NOMO-1 (cell line): ENCODE data around the gene KIF13A.
"Not testable (repeated sequence)": the region's sequence is repeated elsewhere in the genome, so short reads cannot be mapped to it uniquely, and the experiment has no call there.

Experiments
- DNase-seq, 2 experiments: peaks; one replicate each; lab custom pipeline; 2025; ENCODE audit not compliant: unreplicated experiment in 2 of 2; lab: John Stamatoyannopoulos, UW

KIF13A gene

GRCh38 chr6:17935188-17936149, 52.0 kb downstream of the KIF13A start:
- DNase-seq, result peak in 1 of 2 experiments; percentile 18

GRCh38 chr6:17933716-17934115, 53.7 kb downstream of the KIF13A start:
- no peak for DNase-seq

GRCh38 chr6:17932330-17932852, 55.0 kb downstream of the KIF13A start:
- DNase-seq, result peak; percentile 34 to 68

DNA sequence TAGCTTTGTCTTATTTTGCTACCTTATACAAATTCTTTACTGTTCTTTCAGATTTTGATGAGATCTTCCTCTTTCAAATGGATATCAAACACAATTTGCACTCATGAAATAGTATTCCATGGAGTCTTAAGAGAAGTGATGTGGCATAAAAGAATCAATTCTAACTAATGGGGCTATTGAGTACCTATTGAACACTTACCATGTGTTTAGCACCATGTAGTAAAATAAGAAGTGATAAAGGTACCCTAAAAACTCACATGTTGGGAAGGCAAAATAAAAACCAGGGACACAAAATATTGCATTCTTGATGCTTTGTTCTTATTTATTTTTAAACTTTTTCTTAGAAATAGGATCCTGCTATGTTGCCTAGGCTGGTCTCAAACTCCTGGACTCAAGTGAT, 56.2 kb downstream of the KIF13A start:
- no peak for DNase-seq

DNA sequence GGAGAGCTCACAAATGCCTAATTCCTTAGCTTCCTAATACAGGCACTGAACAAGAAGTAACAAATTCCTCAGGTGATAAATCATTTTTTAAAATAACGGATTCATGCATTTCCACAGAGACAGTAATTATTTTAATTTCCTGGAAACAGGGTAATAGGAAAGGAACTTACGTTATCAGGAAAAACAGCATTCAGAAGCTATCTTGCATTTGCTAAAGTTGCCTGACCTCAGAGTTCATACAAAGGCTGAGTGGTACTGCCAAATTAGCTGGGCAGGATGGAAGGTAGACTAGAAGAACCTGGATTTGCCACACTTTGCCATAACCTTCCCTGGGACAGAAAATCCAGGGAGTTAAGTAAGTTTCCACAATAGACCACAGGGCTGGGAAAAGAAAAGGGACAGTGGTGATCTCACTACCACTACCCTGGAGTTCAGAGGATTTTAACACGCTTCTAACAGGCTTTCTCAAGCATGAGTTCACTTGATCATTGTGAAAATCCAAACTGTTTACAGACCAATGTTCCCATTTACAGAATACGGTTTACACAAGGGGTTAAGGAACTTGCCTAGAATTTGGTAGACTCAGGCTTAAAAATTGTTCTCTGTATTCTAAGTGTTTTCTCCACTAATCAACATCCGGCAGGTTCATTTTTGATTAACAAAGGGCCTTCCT, 57.0 kb downstream of the KIF13A start:
- DNase-seq, result no peak

- no peak for DNase-seq
These were observed 58.7 kb downstream of the KIF13A start for GRCh38 chr6:17928514-17929430.

DNA sequence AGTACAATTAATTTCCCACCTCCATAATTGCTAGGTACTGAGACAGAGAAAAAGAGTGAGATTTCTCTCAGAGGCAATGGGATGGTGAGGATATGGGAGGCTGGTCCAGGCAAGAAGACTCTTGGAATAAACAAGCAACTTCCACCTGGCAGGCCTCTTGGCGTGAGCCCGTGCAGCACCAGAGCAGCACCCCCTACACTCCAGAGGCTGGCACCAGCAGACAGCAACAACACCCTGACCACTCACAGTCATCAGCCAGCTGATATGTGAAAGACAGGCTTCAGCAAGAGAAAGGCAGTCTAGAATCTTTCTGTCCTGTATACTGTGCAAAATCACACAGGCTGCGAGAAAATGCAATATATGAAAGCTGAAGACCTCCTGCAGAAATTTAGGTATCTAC, 59.7 kb downstream of the KIF13A start:
- no peak for DNase-seq

GRCh38 chr6:17923401-17923863, 64.0 kb downstream of the KIF13A start:
- no peak for DNase-seq

GRCh38 chr6:17921454-17921853, 66.0 kb downstream of the KIF13A start:
- no peak for DNase-seq

- DNase-seq, result no peak
These were observed 67.9 kb downstream of the KIF13A start for GRCh38 chr6:17919496-17919895.

DNA sequence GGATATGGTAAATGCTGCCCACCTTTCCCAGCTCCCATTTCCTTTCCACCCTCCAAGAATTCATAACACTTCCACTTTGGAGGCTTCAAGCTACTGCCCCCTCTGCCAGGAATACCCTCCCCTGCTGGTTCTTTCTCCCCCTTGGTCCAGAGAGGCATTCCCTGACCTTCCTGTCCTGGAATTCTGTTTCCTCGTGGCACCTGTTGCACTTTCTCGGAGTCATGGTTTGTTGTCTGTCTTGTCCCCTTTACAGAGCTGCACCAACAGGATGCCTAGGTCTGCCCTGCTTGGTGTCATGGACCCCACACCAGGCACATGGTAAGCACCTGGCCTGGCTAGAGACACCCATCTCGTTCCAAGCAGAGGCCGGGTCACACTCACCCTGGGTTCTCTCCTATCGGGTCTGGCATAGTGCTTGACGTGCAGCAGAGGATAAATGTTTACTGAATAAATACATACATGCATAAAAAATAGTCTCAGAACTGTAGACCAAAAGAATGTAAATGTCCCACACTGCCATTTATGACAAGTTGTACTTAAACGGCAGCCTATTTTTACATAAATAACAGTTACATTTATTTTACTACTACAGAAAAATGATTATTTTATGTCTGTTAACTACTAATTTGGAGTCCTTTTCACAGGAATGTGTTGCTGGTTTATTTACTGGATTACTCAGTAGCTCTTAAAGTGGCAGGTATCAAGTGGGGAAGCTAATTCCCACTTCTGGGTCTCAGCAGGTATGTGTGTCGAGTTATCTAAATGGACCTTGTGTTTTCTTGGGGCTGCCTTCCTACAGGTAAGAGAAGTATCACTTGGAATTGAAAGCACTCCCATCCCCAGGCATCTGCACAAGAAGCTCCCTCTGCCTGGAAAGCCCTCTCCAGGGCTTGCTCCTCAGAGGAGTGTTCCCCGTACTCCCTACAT, 69.3 kb downstream of the KIF13A start:
- no peak for DNase-seq

DNA sequence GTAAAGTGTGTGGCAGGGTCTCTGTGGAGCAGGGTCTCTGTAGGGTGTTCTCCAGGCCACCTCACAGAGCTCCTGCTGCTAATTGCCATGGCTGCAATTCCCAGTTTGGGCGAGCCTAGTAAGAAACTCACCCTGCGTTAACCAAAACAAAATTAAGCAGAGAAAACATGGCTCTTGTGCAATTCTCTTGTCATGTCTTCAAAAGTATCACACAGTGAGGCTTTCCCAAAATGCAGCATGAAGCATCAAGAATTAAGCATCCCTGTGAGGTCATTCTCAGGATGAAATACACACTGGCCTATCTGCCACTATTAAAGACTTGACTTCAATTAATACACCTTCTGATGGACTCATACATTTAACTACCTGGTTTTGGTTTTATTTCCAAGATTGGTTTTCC, 72.8 kb downstream of the KIF13A start:
- DNase-seq, result no peak

- no peak for DNase-seq
These were observed 74.9 kb downstream of the KIF13A start for GRCh38 chr6:17912521-17912920.

GRCh38 chr6:17911656-17912055, 75.8 kb downstream of the KIF13A start:
- DNase-seq, result not testable (repeated sequence)

GRCh38 chr6:17910189-17910588, 77.2 kb downstream of the KIF13A start:
- DNase-seq, result peak in 1 of 2 experiments; percentile 30

DNA sequence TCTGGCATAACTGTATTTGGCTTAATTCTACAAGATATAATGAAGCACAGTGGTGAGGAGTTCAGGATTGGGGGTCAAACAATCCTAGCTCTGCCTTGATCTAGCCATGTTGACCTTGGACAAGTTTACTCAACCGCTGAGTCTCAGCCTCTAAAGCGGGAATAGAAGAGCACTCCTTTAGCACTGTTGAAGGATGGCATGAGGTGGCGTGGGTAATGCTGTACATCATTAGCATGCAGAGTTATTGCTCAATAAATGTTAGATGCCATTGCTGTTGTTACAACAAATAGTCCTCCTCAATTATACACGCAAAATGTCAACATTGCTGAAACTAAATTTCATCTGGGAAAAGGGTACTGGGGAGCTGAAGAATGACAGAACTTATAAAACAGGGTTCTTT, 78.6 kb downstream of the KIF13A start:
- no peak for DNase-seq

DNA sequence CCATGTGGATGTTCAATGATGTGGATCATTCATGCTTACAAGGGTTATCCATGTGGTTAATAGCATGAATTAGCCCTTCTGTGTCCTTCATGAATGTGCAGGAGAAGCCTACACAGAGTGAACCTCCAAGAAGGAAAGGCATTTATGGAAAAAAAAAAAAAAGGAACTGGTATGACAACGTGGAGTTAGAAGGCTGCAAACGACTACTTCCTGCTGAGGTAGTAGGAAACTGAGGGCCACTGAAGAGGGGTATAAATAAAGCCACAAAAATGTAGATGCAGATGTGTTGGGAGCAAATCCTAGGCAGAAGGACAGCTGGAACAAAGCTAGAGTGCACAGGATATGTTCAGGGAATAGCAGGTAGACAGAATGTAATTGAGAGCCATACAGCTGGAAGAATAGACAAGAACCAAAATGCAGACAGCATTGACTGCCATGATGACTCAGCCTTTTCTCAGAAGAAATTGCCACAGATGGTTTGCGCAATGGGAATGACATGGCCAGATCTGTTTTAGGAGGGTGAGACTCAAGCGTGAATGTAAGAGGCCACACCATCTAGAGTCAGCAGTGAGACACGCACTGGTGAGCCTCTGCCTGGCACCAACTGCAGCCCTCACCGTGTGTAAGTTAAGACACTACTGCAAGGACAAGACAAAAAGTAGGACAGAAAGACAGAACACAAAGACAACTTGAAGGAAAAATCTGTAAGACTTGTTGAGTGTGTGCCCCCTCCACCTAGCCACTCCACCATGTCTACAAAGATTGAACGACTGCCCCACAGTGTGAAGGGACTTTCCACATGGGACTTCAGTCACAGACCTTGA, 79.8 kb downstream of the KIF13A start:
- DNase-seq, result peak; percentile 93 to 99
